HepG2 (cell line): Measurements from ENCODE around the gene RASGRP2. TPM values are rescaled to one million over a fixed set of nuclear protein-coding genes. Genes with fewer than 3 reads are reported as not detected.

ENCODE experiments used
- ATAC-seq: fragments of 200-7000 bp; cut with Tn5 transposase; 3 replicates; pipeline ENCODE4 v1.9.1; 2020; ENCODE audit warnings: mild to moderate bottlenecking, moderate library complexity
- BruUV-seq: library from RNA; stranded (reverse); fragments of 400-500 nt; replicated peaks from 2 replicates; lab custom pipeline; 2021; lab: Mats Ljungman, UMichigan
- CTCF ChIA-PET: fragments of 300-600 bp; formaldehyde crosslinking; extraction: SDS; loops from one replicate; lab custom pipeline; 2021; ENCODE audit warnings: low total read pairs, inconsistent platforms, low intra/inter-chr PET ratio; lab: Yijun Ruan, JAX
- POLR2A ChIA-PET: fragments of 350-600 bp; sonication (Branson Sonifier 250); formaldehyde crosslinking; loops from one replicate; lab custom pipeline; 2020; ENCODE audit warnings: antibody characterized with exemption, inconsistent platforms; lab: Yijun Ruan, JAX
- DNase-seq: peaks from one replicate; pipeline ENCODE4 v3.0.0-alpha.2; 2015; ENCODE audit warnings: low spot score
- FAIRE-seq: peaks from 3 replicates; lab custom pipeline; 2011; peaks lifted over from hg19 to GRCh38; lab: Jason Lieb, UNC
- H2AFZ ChIP-seq: one replicate; pipeline ENCODE4 v1.6.1; 2011; ENCODE audit warnings: low read length, inconsistent platforms
- H3K27ac ChIP-seq: fragments of 300-600 bp; 3 replicates; pipeline ENCODE4 v1.8.0; 2011; ENCODE audit warnings: mixed run types, mild to moderate bottlenecking, mixed read lengths, low read length, inconsistent platforms; ENCODE audit not compliant: insufficient read depth; ENCODE audit errors: extremely low read length
- H3K27me3 ChIP-seq, 2 experiments: fragments of 200-600 bp in 1 of 2; 2 replicates in 1 of 2; 3 replicates in 1 of 2; pipeline versions ENCODE4 v1.6.0 to v1.8.0; 2011; ENCODE audit warnings: low read length in 2 of 2, mild to moderate bottlenecking in 2 of 2, moderate library complexity in 2 of 2, inconsistent platforms in 1 of 2; ENCODE audit not compliant: insufficient read depth in 2 of 2, control insufficient read depth in 1 of 2
- H3K36me3 ChIP-seq, 2 experiments: fragments of 200-600 bp in 1 of 2; replicated peaks in 1 of 2; 2 replicates in 1 of 2; 3 replicates in 1 of 2; pipeline versions ENCODE4 v1.5.1 to v1.8.0; 2011; ENCODE audit warnings: low read length in 2 of 2, inconsistent platforms in 1 of 2; ENCODE audit not compliant: insufficient read depth in 2 of 2, control insufficient read depth in 1 of 2
- H3K4me1 ChIP-seq: 2 replicates; pipeline ENCODE4 v1.5.1; 2012; ENCODE audit warnings: low read length, inconsistent platforms; ENCODE audit not compliant: insufficient read depth
- H3K4me2 ChIP-seq: 2 replicates; pipeline ENCODE4 v1.6.0; 2011; ENCODE audit warnings: low read depth, low read length, inconsistent platforms
- H3K4me3 ChIP-seq, 3 experiments: fragments of 200-600 bp in 1 of 3; sonication (generic), shearing (Covaris generic) in 1 of 3; replicated peaks in 1 of 3; 2 replicates each; pipeline ENCODE4 v1.5.1; 2011 to 2016; ENCODE audit warnings: low read length in 3 of 3, inconsistent platforms in 2 of 3, low read depth in 2 of 3, mild to moderate bottlenecking in 2 of 3, control low read depth in 1 of 3, mixed read lengths in 1 of 3; ENCODE audit not compliant: insufficient read depth in 1 of 3
- H3K79me2 ChIP-seq: one replicate; pipeline ENCODE4 v1.6.1; 2011; ENCODE audit warnings: low read length, inconsistent platforms; ENCODE audit not compliant: insufficient read depth
- H3K9ac ChIP-seq: 2 replicates; pipeline ENCODE4 v1.6.0; 2011; ENCODE audit warnings: mild to moderate bottlenecking, low read depth, low read length, inconsistent platforms; ENCODE audit not compliant: insufficient read depth
- H3K9me3 ChIP-seq: 2 replicates; pipeline ENCODE4 v1.5.1; 2012; ENCODE audit warnings: mild to moderate bottlenecking, low read length
- H4K20me1 ChIP-seq: 2 replicates; pipeline ENCODE4 v1.6.0; 2011; ENCODE audit warnings: inconsistent platforms, mild to moderate bottlenecking, low read length, moderate library complexity; ENCODE audit not compliant: insufficient read depth
- FOXC1 ChIP-seq: sonication (generic); formaldehyde crosslinking; IDR thresholded peaks from 2 replicates; pipeline ENCODE4 v1.8.0; 2022; ENCODE audit warnings: mild to moderate bottlenecking, missing genetic modification reagents, borderline replicate concordance
- RARG ChIP-seq: sonication (generic); formaldehyde crosslinking; IDR thresholded peaks from 2 replicates; pipeline ENCODE4 v1.4.0; 2020; ENCODE audit warnings: low read depth, mild to moderate bottlenecking, missing genetic modification reagents
- WGBS: methylation state at CpG from one replicate; pipeline ENCODE4 v1.1.6; 2017; ENCODE audit warnings: low lambda C conversion rate; 5-methylcytosine and 5-hydroxymethylcytosine counted together
- in situ Hi-C: cut with HindIII; loops from 2 replicates; pipeline ENCODE4 v1.10.0; 2017; ENCODE audit warnings: low pct_unique_long_range_greater_than_20kb; ENCODE audit not compliant: extremely low pct_ligation_motif_present
- intact Hi-C: fragments of 100-400 bp; cut with micrococcal nuclease; formaldehyde crosslinking; loops from one replicate; pipeline ENCODE4 v1.10.0; 2022; ENCODE audit not compliant: unreplicated experiment
- polyA plus RNA-seq, 8 experiments: library from polyadenylated mRNA; depleted of rRNA in 3 of 8; stranded (reverse) in 7 of 8; unstranded in 1 of 8; fragments of >200 nt; fragmentation: Illumina TruSeq in 4 of 8; extraction: Trizol in 4 of 8; gene quantifications; 2 replicates each; pipeline versions ENCODE4 v1.2.1 to v1.2.3, GENCODE V29; 2011 to 2016; ENCODE audit warnings: low read depth in 4 of 8, missing spikeins in 1 of 8, mixed read lengths in 1 of 8; ENCODE audit not compliant: insufficient read depth in 1 of 8
- total RNA-seq, 5 experiments: library from RNA; depleted of rRNA; stranded (reverse); fragments of >200 nt; fragmentation: Illumina TruSeq; extraction: Trizol; gene quantifications; 2 replicates each; pipeline ENCODE4 v1.2.3, GENCODE V29; 2016; ENCODE audit warnings: low read depth in 1 of 5
- TF ChIP-seq, protein P1 (sequence below): sonication (generic); formaldehyde crosslinking; IDR thresholded peaks from 2 replicates; pipeline ENCODE4 v1.4.0; 2020; ENCODE audit warnings: missing genetic modification reagents
- TF ChIP-seq, protein P2 (sequence below): sonication (generic); formaldehyde crosslinking; IDR thresholded peaks from 2 replicates; pipeline ENCODE4 v1.5.0; 2020; ENCODE audit warnings: mild to moderate bottlenecking, missing genetic modification reagents, borderline replicate concordance
- TF ChIP-seq, protein P3 (sequence below): sonication (generic); formaldehyde crosslinking; IDR thresholded peaks from 2 replicates; pipeline ENCODE4 v1.4.0; 2020; ENCODE audit warnings: missing genetic modification reagents

Gene RASGRP2
- total and polyA plus RNA-seq, 2 of the 13 experiments (the other 11 are each of a cell fraction or from before 2014, with no cell fraction given): 0.61 TPM; not detected in 1

DNA sequence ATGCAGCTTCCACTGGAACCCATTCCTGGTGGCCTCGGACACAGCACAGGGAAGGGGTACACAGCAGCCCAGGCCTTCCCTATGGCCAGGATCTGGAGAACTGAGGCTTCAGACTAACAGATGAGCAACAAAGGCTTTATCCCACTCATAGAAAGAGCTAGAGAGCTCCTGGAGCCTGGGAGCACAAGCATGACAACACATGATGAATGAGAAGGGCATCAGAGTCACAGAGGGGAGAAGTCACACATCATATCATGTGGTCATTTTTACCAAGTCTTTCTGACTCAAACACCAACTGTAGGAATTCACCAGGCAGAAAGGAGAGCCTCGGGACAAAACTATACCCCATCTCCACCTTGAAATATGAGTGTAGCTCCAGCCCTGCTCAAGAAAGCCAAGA lies 64.1 kb downstream of the RASGRP2 start (continued):
- TF ChIP-seq, protein P1, sequence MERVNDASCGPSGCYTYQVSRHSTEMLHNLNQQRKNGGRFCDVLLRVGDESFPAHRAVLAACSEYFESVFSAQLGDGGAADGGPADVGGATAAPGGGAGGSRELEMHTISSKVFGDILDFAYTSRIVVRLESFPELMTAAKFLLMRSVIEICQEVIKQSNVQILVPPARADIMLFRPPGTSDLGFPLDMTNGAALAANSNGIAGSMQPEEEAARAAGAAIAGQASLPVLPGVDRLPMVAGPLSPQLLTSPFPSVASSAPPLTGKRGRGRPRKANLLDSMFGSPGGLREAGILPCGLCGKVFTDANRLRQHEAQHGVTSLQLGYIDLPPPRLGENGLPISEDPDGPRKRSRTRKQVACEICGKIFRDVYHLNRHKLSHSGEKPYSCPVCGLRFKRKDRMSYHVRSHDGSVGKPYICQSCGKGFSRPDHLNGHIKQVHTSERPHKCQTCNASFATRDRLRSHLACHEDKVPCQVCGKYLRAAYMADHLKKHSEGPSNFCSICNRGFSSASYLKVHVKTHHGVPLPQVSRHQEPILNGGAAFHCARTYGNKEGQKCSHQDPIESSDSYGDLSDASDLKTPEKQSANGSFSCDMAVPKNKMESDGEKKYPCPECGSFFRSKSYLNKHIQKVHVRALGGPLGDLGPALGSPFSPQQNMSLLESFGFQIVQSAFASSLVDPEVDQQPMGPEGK (CRISPR knock-in tag): no peak
- TF ChIP-seq RARG (CRISPR knock-in tag): no peak
- TF ChIP-seq FOXC1 (CRISPR knock-in tag): no peak

DNA sequence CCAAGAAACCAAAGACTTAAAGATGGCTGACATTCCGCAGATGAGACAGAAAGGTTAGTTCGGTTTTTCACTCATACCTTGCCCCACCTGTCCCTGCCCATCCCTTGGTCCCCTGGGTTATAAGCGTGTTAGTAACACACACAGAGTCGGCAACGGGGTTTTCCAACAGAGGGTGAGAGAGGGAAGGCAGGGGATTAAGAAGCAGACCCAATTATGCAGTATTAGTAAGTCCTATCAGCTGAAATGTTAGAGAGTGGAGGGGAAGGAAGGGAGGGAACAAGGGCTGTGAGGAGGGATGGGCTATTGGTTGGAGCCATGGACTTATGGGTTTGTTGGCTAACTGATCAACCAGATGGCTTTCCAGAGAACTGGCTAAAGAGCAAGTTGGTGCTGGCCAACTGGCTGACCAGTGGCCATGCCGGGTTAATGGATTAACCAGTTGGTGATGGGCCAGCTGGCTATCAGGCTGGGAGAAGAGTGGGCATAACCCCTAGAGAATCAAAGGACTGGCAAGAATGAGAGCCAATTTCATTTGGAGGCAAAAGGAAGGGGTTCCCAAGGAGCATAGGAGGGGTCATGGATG lies 66.4 kb downstream of the RASGRP2 start:
- CTCF ChIA-PET: no interaction called here
- DNase-seq (no peak), FAIRE-seq (no peak)
- no peaks in the 10 kb centered on the region for H3K79me2 ChIP-seq
- no peak overlapping the region for H2AFZ ChIP-seq
- no peak overlapping the region for H3K27ac ChIP-seq
- in situ Hi-C loops: loop anchor here (5.0 kb wide), 1 partner anchor 60 kb away; no protein-coding TSS in a partner anchor
- H3K9me3 ChIP-seq: no peaks in the 10 kb centered on the region
- no peak overlapping the region for H3K4me2 ChIP-seq
- H3K27me3 ChIP-seq: peaks cover 9 to 62% of the 10 kb centered on the region in 2 experiments
- no peak overlapping the region for H3K4me3 ChIP-seq
- TF ChIP-seq, protein P2, sequence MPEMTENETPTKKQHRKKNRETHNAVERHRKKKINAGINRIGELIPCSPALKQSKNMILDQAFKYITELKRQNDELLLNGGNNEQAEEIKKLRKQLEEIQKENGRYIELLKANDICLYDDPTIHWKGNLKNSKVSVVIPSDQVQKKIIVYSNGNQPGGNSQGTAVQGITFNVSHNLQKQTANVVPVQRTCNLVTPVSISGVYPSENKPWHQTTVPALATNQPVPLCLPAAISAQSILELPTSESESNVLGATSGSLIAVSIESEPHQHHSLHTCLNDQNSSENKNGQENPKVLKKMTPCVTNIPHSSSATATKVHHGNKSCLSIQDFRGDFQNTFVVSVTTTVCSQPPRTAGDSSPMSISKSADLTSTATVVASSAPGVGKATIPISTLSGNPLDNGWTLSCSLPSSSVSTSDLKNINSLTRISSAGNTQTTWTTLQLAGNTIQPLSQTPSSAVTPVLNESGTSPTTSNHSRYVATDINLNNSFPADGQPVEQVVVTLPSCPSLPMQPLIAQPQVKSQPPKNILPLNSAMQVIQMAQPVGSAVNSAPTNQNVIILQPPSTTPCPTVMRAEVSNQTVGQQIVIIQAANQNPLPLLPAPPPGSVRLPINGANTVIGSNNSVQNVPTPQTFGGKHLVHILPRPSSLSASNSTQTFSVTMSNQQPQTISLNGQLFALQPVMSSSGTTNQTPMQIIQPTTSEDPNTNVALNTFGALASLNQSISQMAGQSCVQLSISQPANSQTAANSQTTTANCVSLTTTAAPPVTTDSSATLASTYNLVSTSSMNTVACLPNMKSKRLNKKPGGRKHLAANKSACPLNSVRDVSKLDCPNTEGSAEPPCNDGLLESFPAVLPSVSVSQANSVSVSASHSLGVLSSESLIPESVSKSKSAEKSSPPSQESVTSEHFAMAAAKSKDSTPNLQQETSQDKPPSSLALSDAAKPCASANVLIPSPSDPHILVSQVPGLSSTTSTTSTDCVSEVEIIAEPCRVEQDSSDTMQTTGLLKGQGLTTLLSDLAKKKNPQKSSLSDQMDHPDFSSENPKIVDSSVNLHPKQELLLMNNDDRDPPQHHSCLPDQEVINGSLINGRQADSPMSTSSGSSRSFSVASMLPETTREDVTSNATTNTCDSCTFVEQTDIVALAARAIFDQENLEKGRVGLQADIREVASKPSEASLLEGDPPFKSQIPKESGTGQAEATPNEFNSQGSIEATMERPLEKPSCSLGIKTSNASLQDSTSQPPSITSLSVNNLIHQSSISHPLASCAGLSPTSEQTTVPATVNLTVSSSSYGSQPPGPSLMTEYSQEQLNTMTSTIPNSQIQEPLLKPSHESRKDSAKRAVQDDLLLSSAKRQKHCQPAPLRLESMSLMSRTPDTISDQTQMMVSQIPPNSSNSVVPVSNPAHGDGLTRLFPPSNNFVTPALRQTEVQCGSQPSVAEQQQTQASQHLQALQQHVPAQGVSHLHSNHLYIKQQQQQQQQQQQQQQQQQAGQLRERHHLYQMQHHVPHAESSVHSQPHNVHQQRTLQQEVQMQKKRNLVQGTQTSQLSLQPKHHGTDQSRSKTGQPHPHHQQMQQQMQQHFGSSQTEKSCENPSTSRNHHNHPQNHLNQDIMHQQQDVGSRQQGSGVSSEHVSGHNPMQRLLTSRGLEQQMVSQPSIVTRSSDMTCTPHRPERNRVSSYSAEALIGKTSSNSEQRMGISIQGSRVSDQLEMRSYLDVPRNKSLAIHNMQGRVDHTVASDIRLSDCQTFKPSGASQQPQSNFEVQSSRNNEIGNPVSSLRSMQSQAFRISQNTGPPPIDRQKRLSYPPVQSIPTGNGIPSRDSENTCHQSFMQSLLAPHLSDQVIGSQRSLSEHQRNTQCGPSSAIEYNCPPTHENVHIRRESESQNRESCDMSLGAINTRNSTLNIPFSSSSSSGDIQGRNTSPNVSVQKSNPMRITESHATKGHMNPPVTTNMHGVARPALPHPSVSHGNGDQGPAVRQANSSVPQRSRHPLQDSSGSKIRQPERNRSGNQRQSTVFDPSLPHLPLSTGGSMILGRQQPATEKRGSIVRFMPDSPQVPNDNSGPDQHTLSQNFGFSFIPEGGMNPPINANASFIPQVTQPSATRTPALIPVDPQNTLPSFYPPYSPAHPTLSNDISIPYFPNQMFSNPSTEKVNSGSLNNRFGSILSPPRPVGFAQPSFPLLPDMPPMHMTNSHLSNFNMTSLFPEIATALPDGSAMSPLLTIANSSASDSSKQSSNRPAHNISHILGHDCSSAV (CRISPR knock-in tag): no peak
- TF ChIP-seq, protein P3, sequence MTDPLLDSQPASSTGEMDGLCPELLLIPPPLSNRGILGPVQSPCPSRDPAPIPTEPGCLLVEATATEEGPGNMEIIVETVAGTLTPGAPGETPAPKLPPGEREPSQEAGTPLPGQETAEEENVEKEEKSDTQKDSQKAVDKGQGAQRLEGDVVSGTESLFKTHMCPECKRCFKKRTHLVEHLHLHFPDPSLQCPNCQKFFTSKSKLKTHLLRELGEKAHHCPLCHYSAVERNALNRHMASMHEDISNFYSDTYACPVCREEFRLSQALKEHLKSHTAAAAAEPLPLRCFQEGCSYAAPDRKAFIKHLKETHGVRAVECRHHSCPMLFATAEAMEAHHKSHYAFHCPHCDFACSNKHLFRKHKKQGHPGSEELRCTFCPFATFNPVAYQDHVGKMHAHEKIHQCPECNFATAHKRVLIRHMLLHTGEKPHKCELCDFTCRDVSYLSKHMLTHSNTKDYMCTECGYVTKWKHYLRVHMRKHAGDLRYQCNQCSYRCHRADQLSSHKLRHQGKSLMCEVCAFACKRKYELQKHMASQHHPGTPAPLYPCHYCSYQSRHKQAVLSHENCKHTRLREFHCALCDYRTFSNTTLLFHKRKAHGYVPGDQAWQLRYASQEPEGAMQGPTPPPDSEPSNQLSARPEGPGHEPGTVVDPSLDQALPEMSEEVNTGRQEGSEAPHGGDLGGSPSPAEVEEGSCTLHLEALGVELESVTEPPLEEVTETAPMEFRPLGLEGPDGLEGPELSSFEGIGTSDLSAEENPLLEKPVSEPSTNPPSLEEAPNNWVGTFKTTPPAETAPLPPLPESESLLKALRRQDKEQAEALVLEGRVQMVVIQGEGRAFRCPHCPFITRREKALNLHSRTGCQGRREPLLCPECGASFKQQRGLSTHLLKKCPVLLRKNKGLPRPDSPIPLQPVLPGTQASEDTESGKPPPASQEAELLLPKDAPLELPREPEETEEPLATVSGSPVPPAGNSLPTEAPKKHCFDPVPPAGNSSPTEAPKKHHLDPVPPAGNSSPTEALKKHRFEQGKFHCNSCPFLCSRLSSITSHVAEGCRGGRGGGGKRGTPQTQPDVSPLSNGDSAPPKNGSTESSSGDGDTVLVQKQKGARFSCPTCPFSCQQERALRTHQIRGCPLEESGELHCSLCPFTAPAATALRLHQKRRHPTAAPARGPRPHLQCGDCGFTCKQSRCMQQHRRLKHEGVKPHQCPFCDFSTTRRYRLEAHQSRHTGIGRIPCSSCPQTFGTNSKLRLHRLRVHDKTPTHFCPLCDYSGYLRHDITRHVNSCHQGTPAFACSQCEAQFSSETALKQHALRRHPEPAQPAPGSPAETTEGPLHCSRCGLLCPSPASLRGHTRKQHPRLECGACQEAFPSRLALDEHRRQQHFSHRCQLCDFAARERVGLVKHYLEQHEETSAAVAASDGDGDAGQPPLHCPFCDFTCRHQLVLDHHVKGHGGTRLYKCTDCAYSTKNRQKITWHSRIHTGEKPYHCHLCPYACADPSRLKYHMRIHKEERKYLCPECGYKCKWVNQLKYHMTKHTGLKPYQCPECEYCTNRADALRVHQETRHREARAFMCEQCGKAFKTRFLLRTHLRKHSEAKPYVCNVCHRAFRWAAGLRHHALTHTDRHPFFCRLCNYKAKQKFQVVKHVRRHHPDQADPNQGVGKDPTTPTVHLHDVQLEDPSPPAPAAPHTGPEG (CRISPR knock-in tag): no peak
- TF ChIP-seq, all 625 proteins: peak for 0
- BruUV-seq: no TSS peak
- intact Hi-C loops: no loop called here
- no peaks in the 10 kb centered on the region for H3K36me3 ChIP-seq
- no peaks in the 10 kb centered on the region for H4K20me1 ChIP-seq
- POLR2A ChIA-PET: no interaction called here
- no peak for ATAC-seq
- peaks cover 11% of the 10 kb centered on the region; the same call in 1 of the 2 replicates for H3K4me1 ChIP-seq
- 3% methylated on average over 6 of the region's 6 CpGs for WGBS
- H3K9ac ChIP-seq: no peak overlapping the region
